Activated T-cell treated with anti-CD3 and anti-CD28 coated beads, Interleukin-2, amount 50 U/mL, for 4 hours (primary cell): ENCODE results near the gene WDR45. TPM values are rescaled to one million over a fixed set of nuclear protein-coding genes. Genes with fewer than 3 reads are reported as not detected.

Experiments
- ATAC-seq, 2 donors: fragments of 200-7000 bp; cut with Tn5 transposase; one replicate each; pipeline ENCODE4 v1.10.0; 2021
- DNase-seq: peaks from one replicate; pipeline ENCODE4 v3.0.0-alpha.2; 2020
- H3K27me3 Mint-ChIP-seq: one replicate; pipeline ENCODE4 v1.8.0; 2021; ENCODE audit warnings: low read depth, mixed read lengths
- H3K36me3 Mint-ChIP-seq: one replicate; pipeline ENCODE4 v1.8.0; 2022; ENCODE audit warnings: mixed read lengths; ENCODE audit not compliant: insufficient read depth
- H3K4me1 Mint-ChIP-seq: one replicate; pipeline ENCODE4 v1.8.0; 2021; ENCODE audit warnings: low read depth, mixed read lengths
- H3K4me3 Mint-ChIP-seq: one replicate; pipeline ENCODE4 v1.8.0; 2021; ENCODE audit warnings: mild to moderate bottlenecking, moderate library complexity, mixed read lengths
- H3K9me3 Mint-ChIP-seq: one replicate; pipeline ENCODE4 v1.8.0; 2021; ENCODE audit warnings: mixed read lengths
- total RNA-seq, 3 donors: library from RNA; stranded (reverse); gene quantifications; one replicate each; pipeline ENCODE4 v1.2.1, GENCODE V29; 2021

WDR45 gene
- total RNA-seq, 3 donors from 2014 or later: 31.0 to 37.9 (median 36.5) TPM

- Mint-ChIP-seq H3K36me3 (no peaks in the 10 kb centered on the region), H3K4me1 (peaks cover 4% of the 10 kb centered on the region), H3K9me3 (no peaks in the 10 kb centered on the region), H3K4me3 (peak overlapping the region; percentile 88), H3K27me3 (no peaks in the 10 kb centered on the region)
- no peak for ATAC-seq
- no peak for DNase-seq
Observed at GRCh38 chrX:49101629-49101984, 21.9 kb upstream of the WDR45 start.

- DNase-seq: peak; percentile 82
- ATAC-seq: peak; percentile 96 to 98
- peaks cover 4% of the 10 kb centered on the region for H3K4me1 Mint-ChIP-seq
- no peaks in the 10 kb centered on the region for H3K36me3 Mint-ChIP-seq
- peak overlapping the region; percentile 88 for H3K4me3 Mint-ChIP-seq
- H3K27me3 Mint-ChIP-seq: no peaks in the 10 kb centered on the region
- no peaks in the 10 kb centered on the region for H3K9me3 Mint-ChIP-seq
Observed at GRCh38 chrX:49100704-49101628, 21.3 kb upstream of the WDR45 start.

- ATAC-seq (no peak), DNase-seq (no peak)
- H3K36me3 Mint-ChIP-seq: no peaks in the 10 kb centered on the region
- H3K4me3 Mint-ChIP-seq: no peak overlapping the region
- no peaks in the 10 kb centered on the region for H3K9me3 Mint-ChIP-seq
- H3K4me1 Mint-ChIP-seq: peaks cover 1% of the 10 kb centered on the region
- no peaks in the 10 kb centered on the region for H3K27me3 Mint-ChIP-seq
Observed at GRCh38 chrX:49096419-49096818, 16.7 kb upstream of the WDR45 start.

- DNase-seq: no peak
- Mint-ChIP-seq H3K4me1 (no peaks in the 10 kb centered on the region), H3K4me3 (no peak overlapping the region), H3K36me3 (no peaks in the 10 kb centered on the region), H3K27me3 (no peaks in the 10 kb centered on the region), H3K9me3 (no peaks in the 10 kb centered on the region)
- no peak for ATAC-seq
Observed at GRCh38 chrX:49089553-49089952, 9.9 kb upstream of the WDR45 start.

- H3K36me3 Mint-ChIP-seq: no peaks in the 10 kb centered on the region
- DNase-seq (no peak), ATAC-seq (no peak)
- H3K4me3 Mint-ChIP-seq: no peak overlapping the region
- H3K4me1 Mint-ChIP-seq: peaks cover 12% of the 10 kb centered on the region
- H3K9me3 Mint-ChIP-seq: no peaks in the 10 kb centered on the region
- H3K27me3 Mint-ChIP-seq: no peaks in the 10 kb centered on the region
Observed at GRCh38 chrX:49082271-49082871, 2.7 kb upstream of the WDR45 start.

GRCh38 chrX:49077941-49078340 lies 1.7 kb downstream of the WDR45 start:
- H3K27me3 Mint-ChIP-seq: no peaks in the 10 kb centered on the region
- no peaks in the 10 kb centered on the region for H3K36me3 Mint-ChIP-seq
- no peaks in the 10 kb centered on the region for H3K9me3 Mint-ChIP-seq
- ATAC-seq (no peak), DNase-seq (no peak)
- H3K4me3 Mint-ChIP-seq: no peak overlapping the region
- H3K4me1 Mint-ChIP-seq: peaks cover 19% of the 10 kb centered on the region

GRCh38 chrX:49075347-49075746 lies 4.3 kb downstream of the WDR45 start:
- H3K4me1 Mint-ChIP-seq: peaks cover 27% of the 10 kb centered on the region
- H3K27me3 Mint-ChIP-seq: no peaks in the 10 kb centered on the region
- H3K4me3 Mint-ChIP-seq: no peak overlapping the region
- no peak for ATAC-seq
- no peak for DNase-seq
- no peaks in the 10 kb centered on the region for H3K9me3 Mint-ChIP-seq
- no peaks in the 10 kb centered on the region for H3K36me3 Mint-ChIP-seq

- Mint-ChIP-seq H3K36me3 (no peaks in the 10 kb centered on the region), H3K9me3 (no peaks in the 10 kb centered on the region), H3K27me3 (no peaks in the 10 kb centered on the region), H3K4me1 (peaks cover 22% of the 10 kb centered on the region), H3K4me3 (peak within 1 kb of the TSS; percentile 83)
- ATAC-seq: peak; percentile 98
- peak; percentile 84 for DNase-seq
Observed at GRCh38 chrX:49073601-49074575, 5.8 kb downstream of the WDR45 start, which contains the start of gene PRAF2. Gene PRAF2 (minus strand): TSS chrX:49074002. CDS start chrX:49073987, 15 bp downstream.

- DNase-seq: no peak
- H3K36me3 Mint-ChIP-seq: no peaks in the 10 kb centered on the region
Observed at GRCh38 chrX:49072712-49073095, 7.0 kb downstream of the WDR45 start.

GRCh38 chrX:49071877-49072711 lies 7.6 kb downstream of the WDR45 start:
- ATAC-seq: no peak
- H3K27me3 Mint-ChIP-seq: no peaks in the 10 kb centered on the region
- H3K4me3 Mint-ChIP-seq: peak overlapping the region; percentile 47
- peaks cover 16% of the 10 kb centered on the region for H3K4me1 Mint-ChIP-seq
- no peaks in the 10 kb centered on the region for H3K9me3 Mint-ChIP-seq
- no peak for DNase-seq
- no peaks in the 10 kb centered on the region for H3K36me3 Mint-ChIP-seq

More at GRCh38 chrX:49072712-49073095, 7.0 kb downstream of the WDR45 start:
- Mint-ChIP-seq H3K9me3 (no peaks in the 10 kb centered on the region), H3K4me1 (peaks cover 16% of the 10 kb centered on the region), H3K27me3 (no peaks in the 10 kb centered on the region), H3K4me3 (peak overlapping the region; percentile 83)
- ATAC-seq: no peak

GRCh38 chrX:49070988-49071387 lies 8.7 kb downstream of the WDR45 start:
- Mint-ChIP-seq H3K4me1 (peaks cover 16% of the 10 kb centered on the region), H3K36me3 (no peaks in the 10 kb centered on the region), H3K4me3 (no peak overlapping the region), H3K9me3 (no peaks in the 10 kb centered on the region), H3K27me3 (no peaks in the 10 kb centered on the region)
- no peak for ATAC-seq
- no peak for DNase-seq

GRCh38 chrX:49069038-49069437 lies 10.6 kb downstream of the WDR45 start:
- no peak for DNase-seq
- Mint-ChIP-seq H3K4me3 (no peak overlapping the region), H3K27me3 (no peaks in the 10 kb centered on the region), H3K4me1 (peaks cover 16% of the 10 kb centered on the region), H3K9me3 (no peaks in the 10 kb centered on the region), H3K36me3 (no peaks in the 10 kb centered on the region)
- ATAC-seq: no peak

GRCh38 chrX:49067285-49068120 lies 12.2 kb downstream of the WDR45 start:
- Mint-ChIP-seq H3K4me3 (no peak overlapping the region), H3K9me3 (no peaks in the 10 kb centered on the region), H3K27me3 (no peaks in the 10 kb centered on the region), H3K4me1 (peaks cover 5% of the 10 kb centered on the region), H3K36me3 (no peaks in the 10 kb centered on the region)
- no peak for DNase-seq
- ATAC-seq: no peak
